ENCODE results near the gene PIGU.
"Not testable (repeated sequence)": the region's sequence is repeated elsewhere in the genome, so short reads cannot be mapped to it uniquely, and the experiment has no call there.

The PIGU gene

GRCh38 chr20:34676642-34677373 lies at the start of gene PIGU:
TSS of gene PIGU (minus strand) at chr20:34677092. CDS start at chr20:34677085, 7 bp downstream.
- DNase-seq: peak; percentile 93 to 94

- DNase-seq: no peak
Observed at GRCh38 chr20:34724172-34724571, 47.3 kb upstream of the PIGU start.

DNA sequence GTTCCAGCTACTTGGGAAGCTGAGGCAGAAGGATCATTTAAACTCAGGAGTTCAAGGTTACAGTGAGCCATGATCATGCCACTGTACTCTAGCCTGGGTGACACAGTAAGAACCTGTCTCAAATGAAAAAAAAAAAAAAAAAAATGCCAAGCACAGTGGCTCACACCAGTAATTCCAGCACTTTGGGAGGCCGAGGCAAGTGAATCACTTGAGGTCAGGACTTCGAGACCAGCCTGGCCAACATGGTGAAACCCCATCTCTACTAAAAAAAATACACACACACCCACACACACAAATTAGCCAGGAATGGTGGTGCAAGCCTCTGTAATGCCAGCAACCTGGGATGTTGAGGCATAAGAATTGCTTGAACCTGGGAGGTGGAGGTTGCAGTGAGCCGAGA lies 45.7 kb upstream of the PIGU start:
- DNase-seq: not testable (repeated sequence)

- no peak for DNase-seq
Observed at GRCh38 chr20:34720266-34720665, 43.4 kb upstream of the PIGU start.

DNA sequence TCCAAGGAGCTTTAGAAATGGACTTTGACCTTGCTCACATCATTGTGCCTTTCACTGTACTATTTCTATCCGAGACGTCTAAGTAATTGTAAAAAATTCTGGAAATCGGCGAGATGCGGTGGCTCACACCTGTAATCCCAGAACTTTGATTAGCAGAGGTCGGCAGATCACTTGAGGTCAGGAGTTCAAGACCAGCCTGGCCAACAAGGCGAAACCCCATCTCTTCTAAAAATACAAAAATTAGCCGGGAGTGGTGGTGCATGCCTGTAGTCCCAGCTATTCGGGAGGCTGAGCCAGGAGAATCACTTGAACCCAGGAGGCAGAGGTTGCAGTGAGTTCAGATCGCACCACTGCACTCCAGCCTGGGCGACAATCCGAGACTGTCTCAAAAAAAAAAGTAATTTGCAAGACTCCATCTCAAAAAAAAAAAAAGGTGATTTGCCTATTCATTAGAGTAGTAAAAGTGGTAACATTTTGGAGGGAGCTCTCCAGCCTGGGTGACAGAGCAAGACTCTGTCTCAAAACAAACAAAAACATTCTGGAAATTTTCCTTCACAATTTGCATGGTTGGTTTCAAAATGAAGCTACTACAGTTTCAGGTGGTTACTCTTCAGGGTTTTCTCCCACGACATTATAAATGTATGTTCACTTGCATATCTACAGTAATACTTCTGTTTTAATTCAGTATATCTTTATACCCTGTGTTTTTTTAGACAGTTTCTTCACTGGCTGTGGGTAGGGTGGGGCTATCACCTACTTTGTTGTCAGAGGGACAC lies 42.5 kb upstream of the PIGU start:
- not testable (repeated sequence) for DNase-seq

- no peak for DNase-seq
Observed at GRCh38 chr20:34717230-34718095, 40.6 kb upstream of the PIGU start.

DNA sequence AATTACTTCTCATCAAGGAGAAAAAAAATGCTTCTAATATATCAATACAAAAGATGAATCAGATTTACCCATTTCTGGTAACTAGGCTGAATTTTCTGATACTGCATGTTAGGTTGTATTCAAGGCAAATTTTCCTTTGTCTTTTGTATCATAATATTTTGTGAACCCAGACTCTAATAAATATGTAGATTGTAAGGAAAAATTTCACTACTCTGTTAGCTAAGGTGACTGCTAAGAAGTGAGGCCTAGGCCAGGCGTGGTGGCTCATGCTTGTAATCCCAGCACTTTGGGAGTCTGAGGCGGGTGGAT lies 40.0 kb upstream of the PIGU start:
- DNase-seq: no peak

GRCh38 chr20:34715384-34715783 lies 38.5 kb upstream of the PIGU start:
- no peak for DNase-seq

- DNase-seq: not testable (repeated sequence)
Observed at GRCh38 chr20:34713944-34714515, 37.1 kb upstream of the PIGU start.

DNA sequence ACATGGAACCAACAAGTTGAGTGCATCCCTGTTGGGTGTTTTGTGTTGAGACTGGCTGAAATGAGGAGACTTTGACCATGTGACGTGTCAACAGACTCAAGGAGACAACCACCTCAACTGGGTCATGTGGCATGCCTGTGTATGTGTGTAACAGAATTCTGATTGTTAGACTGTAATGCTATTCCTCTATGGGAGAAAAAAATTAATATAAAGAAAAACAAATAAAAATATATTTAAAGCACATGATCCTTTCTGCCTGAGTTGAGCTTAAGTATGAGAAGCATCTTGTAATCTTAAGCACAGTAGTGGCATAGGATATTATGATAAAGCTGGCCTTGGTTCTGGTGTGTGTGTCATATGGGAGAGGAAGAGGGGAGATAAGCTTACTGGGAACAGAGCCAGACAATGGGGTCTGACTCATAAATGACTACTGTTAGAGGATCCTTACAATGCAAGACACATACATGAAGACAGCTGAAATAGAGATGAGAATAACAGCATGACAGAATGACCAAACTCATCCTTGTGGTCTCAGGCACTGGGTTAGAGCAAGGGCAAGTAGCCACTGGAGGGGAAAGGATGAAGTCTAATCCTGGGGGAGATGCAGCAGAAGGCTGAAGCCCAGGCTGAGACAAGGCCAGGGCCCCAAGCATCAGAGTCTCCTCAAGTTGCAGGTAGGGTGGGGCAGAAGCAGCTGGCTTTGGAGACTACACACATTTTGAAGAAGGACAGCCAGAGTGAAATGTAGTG lies 36.5 kb upstream of the PIGU start:
- no peak for DNase-seq

DNA sequence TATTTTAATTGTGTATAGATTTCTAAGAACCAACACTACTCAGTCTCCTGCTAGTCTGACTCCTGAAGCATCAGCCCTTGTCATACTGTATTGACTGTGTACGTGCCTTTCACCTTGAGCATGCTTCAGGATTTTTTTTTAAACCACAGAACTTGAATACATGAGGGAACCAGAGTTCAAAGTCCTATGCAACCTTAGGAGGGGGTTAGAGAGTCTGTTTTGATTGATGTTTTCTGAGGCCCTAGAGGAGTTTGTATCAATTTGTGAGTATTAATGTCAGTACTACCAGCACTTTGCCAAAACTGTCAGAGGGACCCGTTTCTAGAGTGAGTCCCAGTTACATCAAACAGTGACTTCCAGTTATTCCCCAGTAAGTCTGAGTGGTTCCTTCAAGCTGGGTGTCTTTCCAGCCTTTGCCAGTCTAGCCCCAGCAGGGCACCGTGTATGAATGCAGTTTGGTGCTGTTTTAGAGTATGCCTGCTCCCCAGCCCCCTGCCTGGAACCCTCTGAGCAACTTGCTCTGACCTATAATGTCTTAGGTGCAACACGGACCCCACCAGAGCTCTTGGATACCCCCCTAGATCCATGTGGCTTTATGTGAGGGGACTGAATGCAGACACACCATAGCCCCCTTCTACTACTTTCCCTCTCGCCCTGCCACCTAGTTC lies 35.8 kb upstream of the PIGU start:
- no peak for DNase-seq

- DNase-seq: no peak
Observed at GRCh38 chr20:34711813-34712430, 35.0 kb upstream of the PIGU start.

- no peak for DNase-seq
Observed at GRCh38 chr20:34710861-34711574, 34.1 kb upstream of the PIGU start.

- DNase-seq: no peak
Observed at GRCh38 chr20:34710568-34710839, 33.6 kb upstream of the PIGU start.

GRCh38 chr20:34709831-34710567 lies 33.1 kb upstream of the PIGU start:
- no peak for DNase-seq

DNA sequence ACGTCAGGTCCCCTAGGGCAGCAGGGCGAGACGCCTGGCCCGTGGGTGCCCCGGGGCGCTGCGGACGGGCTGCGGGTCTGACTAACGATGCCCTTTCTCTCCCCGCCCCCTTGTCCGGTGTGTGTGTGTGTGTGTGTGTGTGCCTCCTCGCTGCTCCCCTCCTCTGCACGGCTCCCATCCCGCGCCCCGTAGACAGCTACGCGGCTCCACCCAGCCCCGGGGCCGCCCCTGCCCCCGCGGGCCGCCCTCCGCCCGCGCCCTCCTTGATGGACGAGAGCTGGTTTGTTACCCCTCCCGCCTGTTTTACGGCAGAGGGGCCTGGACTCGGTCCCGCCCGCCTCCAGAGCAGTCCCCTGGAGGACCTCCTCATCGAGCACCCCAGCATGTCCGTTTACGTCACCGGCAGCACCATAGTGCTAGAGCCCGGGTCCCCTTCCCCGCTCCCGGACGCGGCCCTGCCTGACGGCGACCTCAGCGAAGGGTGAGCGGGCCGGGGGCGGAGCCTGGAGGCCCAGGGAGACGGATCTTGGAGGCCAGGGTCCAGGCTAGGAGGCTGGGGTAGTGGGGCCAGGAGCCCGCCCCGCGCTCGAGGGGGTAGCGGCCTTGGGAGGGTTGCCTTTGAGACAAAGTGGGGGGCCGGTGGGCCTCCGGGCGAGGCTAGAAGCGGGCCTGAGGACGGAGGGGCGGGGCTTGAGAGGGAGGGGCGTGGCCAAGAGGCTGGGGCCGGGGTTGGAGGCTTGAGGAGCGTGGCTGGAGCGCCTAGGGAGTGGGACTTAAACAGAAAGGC lies 32.3 kb upstream of the PIGU start:
- DNase-seq: peak; percentile 76 to 79

- DNase-seq: peak; percentile 41 to 60
Observed at GRCh38 chr20:34708621-34709043, 31.7 kb upstream of the PIGU start.

GRCh38 chr20:34706912-34707784 lies 30.3 kb upstream of the PIGU start:
- no peak for DNase-seq
